ENCODE data around the gene SLC16A6.

- TF ChIP-seq CTCF (IDR thresholded peaks at IDR 0.05), result no peak
- TF ChIP-seq EP300 (IDR thresholded peaks at IDR 0.05), result no peak
- no peak for TF ChIP-seq POLR2AphosphoS5 (IDR thresholded peaks at IDR 0.05)
Measured at GRCh38 chr17:68248891-68249290, 42.0 kb downstream of the SLC16A6 start.

All from suprapubic skin (tissue), 4 donors.